NK-92 (cell line): Measurements from ENCODE around the gene COPA.
"Not testable (repeated sequence)": the region's sequence is repeated elsewhere in the genome, so short reads cannot be mapped to it uniquely, and the experiment has no call there.

Experiments used
- DNase-seq: peaks from one replicate; lab custom pipeline; 2025; ENCODE audit not compliant: unreplicated experiment; lab: John Stamatoyannopoulos, UW

Gene COPA

GRCh38 chr1:160342953-160343869 lies at the start of gene COPA, which contains the start of gene NCSTN:
COPA (minus strand) TSS chr1:160343250; CDS start chr1:160343170, 80 bp downstream.
NCSTN (plus strand) TSS chr1:160343383; CDS start chr1:160343397, 14 bp downstream.
- peak; percentile 74 for DNase-seq

- not testable (repeated sequence) for DNase-seq
These were observed 45.4 kb upstream of the COPA start for GRCh38 chr1:160388406-160388805.

DNA sequence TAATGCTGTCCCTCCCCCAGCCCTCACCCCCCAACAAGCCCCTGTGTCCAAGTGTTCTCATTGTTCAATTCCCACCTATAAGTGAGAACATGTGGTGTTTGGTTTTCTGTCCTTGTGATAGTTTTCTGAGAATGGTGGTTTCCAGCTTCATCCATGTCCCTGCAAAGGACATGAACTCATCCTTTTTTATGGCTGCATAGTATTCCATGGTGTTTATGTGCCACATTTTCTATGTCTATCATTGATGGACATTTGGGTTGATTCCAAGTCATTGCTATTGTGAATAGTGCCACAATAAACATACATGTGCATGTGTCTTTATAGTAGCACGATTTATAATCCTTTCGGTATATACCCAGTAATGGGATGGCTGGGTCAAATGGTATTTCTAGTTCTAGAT lies 41.8 kb upstream of the COPA start:
- DNase-seq = not testable (repeated sequence)

- DNase-seq = no peak
These were observed 34.6 kb upstream of the COPA start for GRCh38 chr1:160377585-160378206.

- DNase-seq = no peak
These were observed 33.6 kb upstream of the COPA start for GRCh38 chr1:160376525-160377131.

- DNase-seq = no peak
These were observed 32.9 kb upstream of the COPA start for GRCh38 chr1:160375788-160376524.

DNA sequence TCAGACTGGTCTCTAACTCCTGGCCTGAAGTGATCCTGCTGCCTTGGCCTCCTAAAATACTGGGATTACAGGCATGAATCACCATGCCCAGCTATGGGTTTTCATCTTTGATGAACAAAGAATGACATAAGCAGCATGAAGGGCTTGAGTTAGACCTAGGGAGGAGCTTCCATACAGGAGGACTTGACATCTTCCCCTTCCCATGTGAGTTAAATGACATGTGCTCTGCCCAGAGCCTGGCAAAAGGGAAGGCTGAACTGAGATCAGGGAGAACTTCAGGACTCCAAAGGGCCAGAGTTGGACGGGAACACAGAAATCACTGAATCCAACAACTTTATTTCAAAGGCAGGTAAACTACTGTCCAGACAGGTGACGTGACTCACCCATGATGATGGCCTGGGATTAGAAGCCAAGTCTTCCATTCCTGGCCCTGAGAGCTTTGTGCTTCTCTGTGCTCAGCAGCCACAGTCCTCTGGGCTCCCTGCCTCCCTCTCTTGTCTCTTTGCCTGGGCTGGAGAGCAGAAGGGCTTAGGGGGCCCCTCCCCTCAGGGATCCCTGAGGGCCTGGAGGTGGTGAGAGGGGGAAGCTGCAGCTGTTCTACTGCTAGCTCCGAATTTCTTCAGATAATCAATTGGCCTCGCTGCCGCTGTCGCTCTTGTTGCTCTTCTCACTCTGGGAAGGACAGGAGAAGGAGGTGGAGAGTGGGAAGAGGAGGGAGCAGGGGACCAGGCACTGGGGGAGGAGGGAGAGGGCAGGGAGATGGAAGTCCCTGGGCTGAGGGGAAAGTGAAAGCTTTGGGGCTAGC lies 31.5 kb upstream of the COPA start:
- DNase-seq = no peak

GRCh38 chr1:160373696-160374095 lies 30.6 kb upstream of the COPA start:
- no peak for DNase-seq

GRCh38 chr1:160371756-160372155 lies 28.7 kb upstream of the COPA start:
- DNase-seq = no peak

- DNase-seq = no peak
These were observed 28.2 kb upstream of the COPA start for GRCh38 chr1:160371346-160371631.

- no peak for DNase-seq
These were observed 27.7 kb upstream of the COPA start for GRCh38 chr1:160370561-160371345.

- no peak for DNase-seq
These were observed 26.0 kb upstream of the COPA start for GRCh38 chr1:160369087-160369486.

GRCh38 chr1:160367934-160368923 lies 25.2 kb upstream of the COPA start:
- no peak for DNase-seq

- DNase-seq = no peak
These were observed 24.5 kb upstream of the COPA start for GRCh38 chr1:160367516-160367900.

GRCh38 chr1:160366731-160367515 lies 23.9 kb upstream of the COPA start, which contains the start of gene NHLH1:
NHLH1 (plus strand) TSS chr1:160367071; CDS start chr1:160370732, 3,661 bp downstream.
- DNase-seq = no peak

DNA sequence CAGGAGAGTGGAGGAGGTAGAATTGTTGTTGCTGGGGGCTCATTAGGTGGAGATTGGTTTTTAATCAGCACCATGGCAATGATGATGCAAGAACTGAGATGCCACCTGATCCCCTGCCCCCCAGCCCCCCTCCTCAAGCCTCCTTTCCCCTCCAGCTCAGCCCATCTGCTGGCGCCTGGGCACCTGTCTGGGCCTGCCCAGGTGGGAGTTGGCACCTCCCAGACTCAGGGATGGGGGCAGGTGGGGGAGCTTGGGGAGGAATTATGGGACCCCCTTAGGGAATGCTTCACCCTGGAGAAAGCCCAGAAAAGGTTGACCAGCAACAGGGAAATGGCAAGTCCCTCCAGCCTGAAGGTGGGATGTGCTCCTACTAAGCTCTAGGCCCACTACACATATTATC lies 22.3 kb upstream of the COPA start:
- DNase-seq = no peak

DNA sequence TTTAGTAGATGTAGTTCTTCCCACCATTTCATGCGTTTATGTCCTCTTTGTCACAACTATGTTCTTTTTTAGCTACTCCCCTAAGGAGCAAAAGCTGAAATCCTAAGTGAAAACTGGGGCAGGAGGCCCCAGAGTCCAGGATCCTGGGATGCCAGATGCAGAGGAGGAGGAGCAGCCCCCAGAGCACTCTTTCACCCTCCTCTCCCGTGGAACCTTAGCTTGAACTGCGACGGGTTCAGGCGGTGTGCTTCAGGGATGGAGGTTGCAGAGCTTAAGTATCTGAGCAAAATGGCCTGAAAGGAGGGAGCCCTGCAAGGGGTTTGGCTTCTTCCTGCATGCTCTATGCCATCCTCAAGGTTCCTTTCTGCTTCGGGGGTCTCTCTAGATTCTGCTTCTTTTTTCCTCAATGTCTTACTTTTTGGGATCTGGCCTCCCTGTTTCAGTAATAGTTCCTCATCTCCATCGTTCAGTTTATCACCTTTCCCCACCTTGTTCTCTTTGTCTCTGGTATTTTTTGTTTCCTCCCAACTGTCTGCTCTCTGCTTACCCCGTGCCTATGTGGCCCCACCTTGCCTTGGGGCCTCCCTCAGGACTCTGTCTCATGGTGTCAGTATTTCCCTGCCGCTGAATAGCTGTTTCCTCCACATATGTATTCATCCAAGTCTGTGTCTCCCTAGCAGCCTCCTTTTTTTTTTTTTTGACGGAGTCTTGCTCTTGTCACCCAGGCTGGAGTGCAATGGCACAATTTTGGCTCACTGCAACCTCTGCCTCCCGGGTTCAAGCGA lies 21.1 kb upstream of the COPA start:
- no peak for DNase-seq
